K562 (cell line): Measurements from ENCODE around the gene AKT1. TPM values are rescaled to one million over a fixed set of nuclear protein-coding genes. Genes with fewer than 3 reads are reported as not detected.

Experiments used
- ASH1L ChIP-seq: fragments of 450-650 bp; IDR thresholded peaks from 2 replicates; pipeline ENCODE4 v1.6.1; 2018; ENCODE audit warnings: borderline replicate concordance, mild to moderate bottlenecking, low read depth; ENCODE audit not compliant: partially characterized antibody
- CBX5 ChIP-seq: IDR thresholded peaks from 2 replicates; pipeline ENCODE4 v1.6.1; 2014; ENCODE audit warnings: low read depth, borderline replicate concordance
- CREB3L1 ChIP-seq: fragments of 450-650 bp; IDR thresholded peaks from 2 replicates; pipeline ENCODE4 v1.6.1; 2014; ENCODE audit warnings: low read depth, mild to moderate bottlenecking, moderate library complexity, borderline replicate concordance
- CREB5 ChIP-seq: fragments of 250-450 bp; sonication (Bioruptor Pico); IDR thresholded peaks from 2 replicates; pipeline ENCODE4 v1.5.0; 2020; ENCODE audit warnings: mild to moderate bottlenecking
- KDM4B ChIP-seq, 2 experiments: fragments of 450-650 bp in 1 of 2; sonication (generic) in 1 of 2; IDR thresholded peaks; 2 replicates each; pipeline ENCODE4 v1.6.1; 2016 to 2017; ENCODE audit warnings: borderline replicate concordance in 2 of 2, antibody characterized with exemption in 1 of 2, low read depth in 1 of 2, mild to moderate bottlenecking in 1 of 2
- MAX ChIP-seq: sonication (generic); formaldehyde crosslinking; IDR thresholded peaks from 2 replicates; pipeline ENCODE4 v1.9.0; 2022; ENCODE audit warnings: mild to moderate bottlenecking, missing genetic modification reagents
- NELFE ChIP-seq: IDR thresholded peaks from 2 replicates; pipeline ENCODE4 v1.6.1; 2011; ENCODE audit warnings: mild to moderate bottlenecking; ENCODE audit not compliant: insufficient read depth, insufficient read length
- RBFOX2 ChIP-seq: fragments of 200-400 bp; formaldehyde crosslinking; IDR thresholded peaks from 2 replicates; pipeline ENCODE4 v1.6.1; 2017; ENCODE audit warnings: low read depth, mild to moderate bottlenecking, low read length, moderate library complexity
- SMARCA4 ChIP-seq: fragments of 450-650 bp; IDR thresholded peaks from 2 replicates; pipeline ENCODE4 v1.6.1; 2016
- TEAD1 ChIP-seq, 2 experiments: fragments of 450-650 bp in 1 of 2; sonication (generic) in 1 of 2; formaldehyde crosslinking; IDR thresholded peaks; 2 replicates each; pipeline versions ENCODE4 v1.4.0 to v1.8.0; 2020 to 2022; ENCODE audit warnings: mild to moderate bottlenecking in 2 of 2, missing genetic modification reagents in 1 of 2
- ZBED1 ChIP-seq: IDR thresholded peaks from 2 replicates; pipeline ENCODE4 v1.6.1; 2014
- ZFX ChIP-seq: sonication (generic); formaldehyde crosslinking; IDR thresholded peaks from 2 replicates; pipeline ENCODE4 v1.8.0; 2022; ENCODE audit warnings: mild to moderate bottlenecking, missing genetic modification reagents, moderate library complexity
- ZNF175 ChIP-seq: fragments of 200-800 bp; sonication (Bioruptor generic); IDR thresholded peaks from 2 replicates; pipeline ENCODE4 v1.6.1; 2016; ENCODE audit warnings: low read depth, mild to moderate bottlenecking, missing genetic modification characterization, missing compliant biosample characterization
- ZNF449 ChIP-seq: fragments of 250-450 bp; sonication (Bioruptor Pico); IDR thresholded peaks from 2 replicates; pipeline ENCODE4 v1.8.0; 2022; ENCODE audit warnings: moderate library complexity, mild to moderate bottlenecking, inconsistent platforms
- ZNF518B ChIP-seq: fragments of 250-450 bp; sonication (Bioruptor Pico); IDR thresholded peaks from 2 replicates; pipeline ENCODE4 v1.5.0; 2021; ENCODE audit warnings: mild to moderate bottlenecking, moderate library complexity
- ZNF77 ChIP-seq: fragments of 250-450 bp; sonication (Bioruptor Pico); IDR thresholded peaks from 2 replicates; pipeline ENCODE4 v1.5.0; 2020
- polyA plus RNA-seq, 8 experiments: library from polyadenylated mRNA; depleted of rRNA in 4 of 8; stranded (reverse) in 5 of 8; unstranded in 3 of 8; fragments of >200 nt; fragmentation: Nextera tagmentation in 2 of 8; fragmentation: Illumina TruSeq in 1 of 8; extraction: Ambion mirVana in 2 of 8; extraction: Trizol in 1 of 8; gene quantifications; 2 replicates each; pipeline versions ENCODE4 v1.2.1 to v1.2.3, GENCODE V29; 2011 to 2014; ENCODE audit warnings: inconsistent platforms in 1 of 8, missing spikeins in 1 of 8
- total RNA-seq, 7 experiments: library from RNA; depleted of rRNA in 6 of 7; stranded (reverse); fragments of >200 nt in 6 of 7; fragmentation: Illumina TruSeq in 2 of 7; extraction: Trizol in 2 of 7; gene quantifications; 2 replicates each; pipeline versions ENCODE4 v1.2.1 to v1.2.3, GENCODE V29; 2011 to 2021; ENCODE audit warnings: low replicate concordance in 1 of 7
- TF ChIP-seq, protein P1 (sequence below): fragments of 450-650 bp; formaldehyde crosslinking; IDR thresholded peaks from 2 replicates; pipeline ENCODE4 v1.4.0; 2020; ENCODE audit warnings: mild to moderate bottlenecking, moderate library complexity

AKT1 gene
- total and polyA plus RNA-seq, 9 of the 15 experiments (the other 6 are each of a cell fraction or from before 2014, with no cell fraction given), result 0.49 to 132 (median 75.1) TPM

DNA sequence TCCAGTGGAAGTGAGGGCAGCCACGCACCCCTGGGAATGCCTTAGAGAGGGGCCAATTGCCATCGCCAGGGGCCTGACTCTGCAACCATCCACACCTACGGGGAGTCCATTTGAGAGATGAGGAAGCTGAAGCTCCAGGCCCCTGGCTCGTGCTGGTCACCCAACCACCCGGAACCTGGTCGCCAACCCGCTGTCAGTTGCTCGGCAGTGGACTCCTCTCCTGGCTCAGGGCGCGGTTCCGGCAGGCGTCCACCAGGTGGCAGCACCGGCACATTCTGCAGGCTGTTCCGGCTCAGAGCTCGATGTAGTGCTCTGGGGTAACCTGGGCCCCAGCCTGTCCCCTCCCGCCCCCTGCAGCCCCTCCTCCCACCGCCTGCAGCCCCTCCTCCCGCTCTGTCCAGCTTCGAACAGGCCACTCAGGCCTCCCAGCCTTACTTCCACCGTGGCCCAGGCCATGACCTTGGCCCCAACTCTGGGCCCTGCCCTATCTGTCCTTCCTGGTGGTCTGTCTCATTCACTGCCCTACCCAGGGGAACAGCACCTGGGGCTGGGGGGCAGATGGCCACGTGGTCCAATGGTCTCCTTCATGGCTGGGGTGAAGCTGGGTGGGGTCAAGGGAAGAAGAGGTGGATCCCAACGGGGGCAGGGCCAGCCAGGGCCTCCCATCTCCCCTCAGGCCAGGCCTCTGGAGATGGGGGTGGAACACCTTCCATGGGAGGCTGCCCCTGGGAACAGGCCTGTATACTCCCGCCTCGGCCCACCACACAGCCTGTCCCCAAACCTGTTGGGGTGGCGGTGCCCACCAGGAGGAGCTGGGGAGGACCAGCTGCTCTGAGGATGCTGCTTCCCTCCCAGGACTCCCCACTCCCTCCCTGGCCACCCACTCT is 26.9 kb downstream of the AKT1 start (continued):
- TF ChIP-seq, protein P1, sequence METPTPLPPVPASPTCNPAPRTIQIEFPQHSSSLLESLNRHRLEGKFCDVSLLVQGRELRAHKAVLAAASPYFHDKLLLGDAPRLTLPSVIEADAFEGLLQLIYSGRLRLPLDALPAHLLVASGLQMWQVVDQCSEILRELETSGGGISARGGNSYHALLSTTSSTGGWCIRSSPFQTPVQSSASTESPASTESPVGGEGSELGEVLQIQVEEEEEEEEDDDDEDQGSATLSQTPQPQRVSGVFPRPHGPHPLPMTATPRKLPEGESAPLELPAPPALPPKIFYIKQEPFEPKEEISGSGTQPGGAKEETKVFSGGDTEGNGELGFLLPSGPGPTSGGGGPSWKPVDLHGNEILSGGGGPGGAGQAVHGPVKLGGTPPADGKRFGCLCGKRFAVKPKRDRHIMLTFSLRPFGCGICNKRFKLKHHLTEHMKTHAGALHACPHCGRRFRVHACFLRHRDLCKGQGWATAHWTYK (CRISPR knock-in tag), result no peak
- TF ChIP-seq ZNF449 (CRISPR knock-in tag) (no peak), CREB5 (CRISPR knock-in tag) (no peak), KDM4B (IDR thresholded peaks at IDR 0.05; ENCODE audit: borderline replicate concordance in 2 of 2, low read depth in 1 of 2) (no peak), ZNF518B (CRISPR knock-in tag) (no peak), MAX (CRISPR knock-in tag) (peak; percentile 77), ZBED1 (no peak), ZNF77 (no peak), CBX5 (no peak), ZFX (CRISPR knock-in tag) (peak; percentile 31; the same call in 1 of the 2 replicates), SMARCA4 (no peak), CREB3L1 (no peak), RBFOX2 (peak; percentile 4; the same call in 1 of the 2 replicates), ASH1L (no peak), TEAD1 (CRISPR knock-in tag; IDR thresholded peaks at IDR 0.05) (peak in 1 of 2 experiments; percentile 20; a peak in 1 of 4 replicates), NELFE (no peak), ZNF175 (CRISPR knock-in tag) (no peak)
